AG10803 (cell line): ENCODE data around the gene EIF4G1.

Source experiments
- DNase-seq: peaks from one replicate; pipeline ENCODE4 v3.0.0; 2010; ENCODE audit warnings: low read depth
- H3K4me3 ChIP-seq: 2 replicates; pipeline ENCODE4 v1.5.1; 2011; ENCODE audit warnings: mild to moderate bottlenecking, low read length, control low read depth
- TF ChIP-seq, protein P1 (sequence below): conservative IDR thresholded peaks from 2 replicates; pipeline ENCODE4 v1.5.1; 2011; ENCODE audit warnings: mild to moderate bottlenecking, low read length, control low read depth, inconsistent platforms

The EIF4G1 gene

GRCh38 chr3:184353546-184353941 lies 39.1 kb downstream of the EIF4G1 start:
- TF ChIP-seq, protein P1, sequence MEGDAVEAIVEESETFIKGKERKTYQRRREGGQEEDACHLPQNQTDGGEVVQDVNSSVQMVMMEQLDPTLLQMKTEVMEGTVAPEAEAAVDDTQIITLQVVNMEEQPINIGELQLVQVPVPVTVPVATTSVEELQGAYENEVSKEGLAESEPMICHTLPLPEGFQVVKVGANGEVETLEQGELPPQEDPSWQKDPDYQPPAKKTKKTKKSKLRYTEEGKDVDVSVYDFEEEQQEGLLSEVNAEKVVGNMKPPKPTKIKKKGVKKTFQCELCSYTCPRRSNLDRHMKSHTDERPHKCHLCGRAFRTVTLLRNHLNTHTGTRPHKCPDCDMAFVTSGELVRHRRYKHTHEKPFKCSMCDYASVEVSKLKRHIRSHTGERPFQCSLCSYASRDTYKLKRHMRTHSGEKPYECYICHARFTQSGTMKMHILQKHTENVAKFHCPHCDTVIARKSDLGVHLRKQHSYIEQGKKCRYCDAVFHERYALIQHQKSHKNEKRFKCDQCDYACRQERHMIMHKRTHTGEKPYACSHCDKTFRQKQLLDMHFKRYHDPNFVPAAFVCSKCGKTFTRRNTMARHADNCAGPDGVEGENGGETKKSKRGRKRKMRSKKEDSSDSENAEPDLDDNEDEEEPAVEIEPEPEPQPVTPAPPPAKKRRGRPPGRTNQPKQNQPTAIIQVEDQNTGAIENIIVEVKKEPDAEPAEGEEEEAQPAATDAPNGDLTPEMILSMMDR: no peak
- H3K4me3 ChIP-seq: no peak overlapping the region
- no peak for DNase-seq

DNA sequence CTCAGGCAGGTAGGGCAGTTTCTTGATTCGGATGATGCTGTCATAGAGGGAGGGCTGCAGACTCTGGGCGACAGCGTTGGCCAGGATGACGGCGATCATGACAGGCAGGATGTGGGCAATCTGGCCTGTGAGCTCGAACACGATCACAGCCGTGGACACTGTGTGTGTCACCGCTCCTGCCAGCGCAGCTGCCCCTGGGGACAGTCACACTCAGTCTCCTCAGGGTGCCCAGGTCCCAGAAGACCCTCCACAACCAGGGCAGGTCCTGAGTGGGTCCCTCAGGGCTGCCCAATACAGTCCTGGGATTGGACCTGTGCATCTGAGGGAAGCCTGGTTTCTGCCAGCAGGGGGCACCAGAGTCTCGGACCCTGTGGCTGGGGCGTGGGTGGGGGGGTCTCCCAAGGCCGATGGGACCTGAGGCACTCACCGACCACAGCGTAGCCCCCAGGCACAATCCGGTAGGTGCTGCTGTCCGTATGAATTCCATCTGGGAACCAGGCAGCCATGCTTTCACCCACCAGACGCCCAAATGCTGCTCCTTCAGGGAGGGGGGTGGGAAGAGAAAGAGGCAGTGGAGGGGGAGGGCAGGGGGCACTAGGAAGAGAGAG lies 39.8 kb downstream of the EIF4G1 start:
- H3K4me3 ChIP-seq: no peak overlapping the region
- TF ChIP-seq, protein P1: peak; percentile 68
- no peak for DNase-seq

- H3K4me3 ChIP-seq: no peak overlapping the region
- TF ChIP-seq, protein P1: no peak
- no peak for DNase-seq
Measured at GRCh38 chr3:184354754-184355153, 40.3 kb downstream of the EIF4G1 start.

GRCh38 chr3:184355261-184356040 lies 41.0 kb downstream of the EIF4G1 start:
- no peak overlapping the region for H3K4me3 ChIP-seq
- TF ChIP-seq, protein P1: no peak
- peak; percentile 29 for DNase-seq

GRCh38 chr3:184357248-184358123 lies 43.1 kb downstream of the EIF4G1 start:
- TF ChIP-seq, protein P1: no peak
- DNase-seq: no peak
- no peak overlapping the region for H3K4me3 ChIP-seq

- no peak overlapping the region for H3K4me3 ChIP-seq
- TF ChIP-seq, protein P1: no peak
- no peak for DNase-seq
Measured at GRCh38 chr3:184358124-184358767, 43.8 kb downstream of the EIF4G1 start.
